Type B pancreatic cell (in vitro differentiated cells): ENCODE data around the gene SLC25A21. TPM values are rescaled to one million over a fixed set of nuclear protein-coding genes. Genes with fewer than 3 reads are reported as not detected.

Experiments used
- DNase-seq: peaks from one replicate; pipeline ENCODE4 v3.0.0; 2021; ENCODE audit warnings: mixed read lengths; ENCODE audit not compliant: unreplicated experiment; ENCODE audit errors: extremely low spot score
- H3K27ac Mint-ChIP-seq: 2 replicates; pipeline ENCODE4 v1.8.0; 2021; ENCODE audit warnings: mild to moderate bottlenecking, mixed read lengths
- H3K27me3 Mint-ChIP-seq: 2 replicates; pipeline ENCODE4 v1.8.0; 2021; ENCODE audit warnings: mixed read lengths
- H3K36me3 Mint-ChIP-seq: 2 replicates; pipeline ENCODE4 v1.8.0; 2021; ENCODE audit warnings: mixed read lengths
- H3K4me1 Mint-ChIP-seq: one replicate; pipeline ENCODE4 v1.8.0; 2021; ENCODE audit warnings: mixed read lengths; ENCODE audit not compliant: unreplicated experiment
- H3K4me3 Mint-ChIP-seq: 2 replicates; pipeline ENCODE4 v1.8.0; 2021; ENCODE audit warnings: mild to moderate bottlenecking, mixed read lengths
- H3K9me3 Mint-ChIP-seq: 2 replicates; pipeline ENCODE4 v1.8.0; 2021; ENCODE audit warnings: mixed read lengths
- microRNA-seq: library from miRNA; unstranded; fragments of <30 nt; microRNA quantifications from one replicate; pipeline ENCODE4, GENCODE V29; 2020
- total RNA-seq: library from RNA; stranded (reverse); gene quantifications from 2 replicates; pipeline ENCODE4 v1.2.1, GENCODE V29; 2021; ENCODE audit warnings: low replicate concordance
- TF ChIP-seq, protein P1 (sequence below): fragments of 200-600 bp; sonication (generic); conservative IDR thresholded peaks from 2 replicates; pipeline ENCODE4 v1.5.0; 2021; ENCODE audit warnings: antibody characterized with exemption, mild to moderate bottlenecking

Gene SLC25A21
- total RNA-seq, 1 donor from 2014 or later = 0.58 TPM

GRCh38 chr14:36647824-36648753 is 524.3 kb downstream of the SLC25A21 start:
- no peaks in the 10 kb centered on the region for H3K4me1 Mint-ChIP-seq
- H3K27me3 Mint-ChIP-seq = peaks cover 96% of the 10 kb centered on the region
- H3K4me3 Mint-ChIP-seq = peak overlapping the region; percentile 91
- TF ChIP-seq, protein P1, sequence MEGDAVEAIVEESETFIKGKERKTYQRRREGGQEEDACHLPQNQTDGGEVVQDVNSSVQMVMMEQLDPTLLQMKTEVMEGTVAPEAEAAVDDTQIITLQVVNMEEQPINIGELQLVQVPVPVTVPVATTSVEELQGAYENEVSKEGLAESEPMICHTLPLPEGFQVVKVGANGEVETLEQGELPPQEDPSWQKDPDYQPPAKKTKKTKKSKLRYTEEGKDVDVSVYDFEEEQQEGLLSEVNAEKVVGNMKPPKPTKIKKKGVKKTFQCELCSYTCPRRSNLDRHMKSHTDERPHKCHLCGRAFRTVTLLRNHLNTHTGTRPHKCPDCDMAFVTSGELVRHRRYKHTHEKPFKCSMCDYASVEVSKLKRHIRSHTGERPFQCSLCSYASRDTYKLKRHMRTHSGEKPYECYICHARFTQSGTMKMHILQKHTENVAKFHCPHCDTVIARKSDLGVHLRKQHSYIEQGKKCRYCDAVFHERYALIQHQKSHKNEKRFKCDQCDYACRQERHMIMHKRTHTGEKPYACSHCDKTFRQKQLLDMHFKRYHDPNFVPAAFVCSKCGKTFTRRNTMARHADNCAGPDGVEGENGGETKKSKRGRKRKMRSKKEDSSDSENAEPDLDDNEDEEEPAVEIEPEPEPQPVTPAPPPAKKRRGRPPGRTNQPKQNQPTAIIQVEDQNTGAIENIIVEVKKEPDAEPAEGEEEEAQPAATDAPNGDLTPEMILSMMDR = peak; percentile 80
- no peaks in the 10 kb centered on the region for H3K36me3 Mint-ChIP-seq
- H3K9me3 Mint-ChIP-seq = no peaks in the 10 kb centered on the region
- DNase-seq = no peak
- no peak overlapping the region for H3K27ac Mint-ChIP-seq

- no peak overlapping the region for H3K27ac Mint-ChIP-seq
- peaks cover 96% of the 10 kb centered on the region for H3K27me3 Mint-ChIP-seq
- H3K4me3 Mint-ChIP-seq = peak overlapping the region; percentile 91
- DNase-seq = no peak
- H3K9me3 Mint-ChIP-seq = no peaks in the 10 kb centered on the region
- no peaks in the 10 kb centered on the region for H3K4me1 Mint-ChIP-seq
- TF ChIP-seq, protein P1 = no peak
- H3K36me3 Mint-ChIP-seq = no peaks in the 10 kb centered on the region
These were observed 525.0 kb downstream of the SLC25A21 start for GRCh38 chr14:36647417-36647823.

DNA sequence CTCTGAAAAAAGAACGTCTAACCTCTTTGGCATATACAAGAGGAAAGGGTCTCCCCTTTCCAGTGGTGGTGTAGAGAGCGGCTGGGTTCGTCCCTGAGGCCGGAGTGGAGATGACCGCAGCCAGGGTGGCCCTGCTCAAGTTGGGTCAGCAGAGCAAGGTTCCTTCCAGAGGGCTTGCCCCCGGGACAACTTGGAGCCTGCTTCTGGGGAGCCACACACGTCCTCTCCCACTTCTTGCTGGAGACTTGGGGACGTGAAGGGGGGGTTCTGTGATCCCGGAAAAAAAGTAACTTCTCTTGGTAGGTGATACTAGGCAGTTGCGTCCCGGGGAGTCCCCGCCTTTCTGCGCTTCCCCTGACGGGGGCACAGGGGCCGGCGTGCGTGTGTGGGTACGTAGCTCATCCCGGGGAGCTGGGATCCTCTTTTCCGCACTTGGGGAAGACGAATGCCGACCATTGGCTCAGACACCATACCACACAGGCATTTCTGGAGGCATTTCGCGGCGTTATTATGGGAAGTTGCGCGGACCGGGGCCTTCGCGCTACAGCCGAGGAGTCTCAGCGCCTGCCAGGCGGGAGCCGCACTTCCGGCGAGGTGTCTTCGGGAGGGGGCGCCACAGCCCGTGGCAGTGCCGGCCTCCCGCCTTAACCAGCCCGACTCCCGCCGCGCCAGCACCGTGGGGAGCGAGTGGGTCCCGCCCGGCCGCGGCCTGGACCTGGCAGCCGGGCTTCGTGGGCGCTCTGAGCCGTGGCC is 525.6 kb downstream of the SLC25A21 start:
- H3K27ac Mint-ChIP-seq = no peak overlapping the region
- H3K9me3 Mint-ChIP-seq = no peaks in the 10 kb centered on the region
- TF ChIP-seq, protein P1 = no peak
- DNase-seq = no peak
- H3K4me3 Mint-ChIP-seq = peak overlapping the region; percentile 85
- H3K4me1 Mint-ChIP-seq = no peaks in the 10 kb centered on the region
- H3K27me3 Mint-ChIP-seq = peaks cover 96% of the 10 kb centered on the region
- H3K36me3 Mint-ChIP-seq = no peaks in the 10 kb centered on the region

DNA sequence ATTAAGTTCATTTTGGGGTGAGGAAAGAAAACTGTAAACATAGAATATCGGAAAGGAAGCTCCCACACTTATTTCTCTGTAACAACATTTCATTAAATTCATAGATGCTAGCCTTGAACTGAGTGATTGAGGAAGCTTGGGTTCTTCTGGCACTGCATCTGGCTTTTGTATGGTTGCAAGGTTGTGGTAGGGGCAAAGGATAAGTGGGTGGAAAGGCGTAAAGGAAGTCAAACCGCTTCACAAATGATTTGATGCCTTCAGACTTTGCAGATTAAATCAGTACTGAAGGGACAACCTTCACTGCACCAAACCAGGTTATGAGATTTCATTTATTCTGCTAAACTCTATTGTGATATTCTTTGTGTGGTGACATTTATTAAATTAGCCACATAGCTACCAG is 538.8 kb downstream of the SLC25A21 start:
- peaks cover 4% of the 10 kb centered on the region for H3K9me3 Mint-ChIP-seq
- no peak for DNase-seq

More for the DNA sequence above, 538.8 kb downstream of the SLC25A21 start:
- H3K36me3 Mint-ChIP-seq = no peaks in the 10 kb centered on the region
- no peak overlapping the region for H3K27ac Mint-ChIP-seq
- H3K27me3 Mint-ChIP-seq = peaks cover 47% of the 10 kb centered on the region
- TF ChIP-seq, protein P1 = no peak
- no peaks in the 10 kb centered on the region for H3K4me1 Mint-ChIP-seq
- no peak overlapping the region for H3K4me3 Mint-ChIP-seq

Small RNA genes within 50 kb of the gene (microRNA-seq; reads per million reads assigned to microRNA genes)
- gene MIR4503 = not detected

Other genes starting within 250 kb of the SLC25A21 start
- 6.0 and 14.5 TPM in 2 replicates for gene MIPOL1, start 25.3 kb upstream of the SLC25A21 start, total RNA-seq